ENCODE results near the gene NSMF.

Gene NSMF

GRCh38 chr9:137406876-137407589 is 52.1 kb downstream of the NSMF start:
- H3K36me3 ChIP-seq (ENCODE audit: control insufficient read depth in 4 of 4, insufficient read depth in 4 of 4, low read length in 3 of 4) = peaks cover 0 to 2% (median 0%) of the 10 kb centered on the region in 4 experiments
- peaks cover 0 to 39% (median 37%) of the 10 kb centered on the region in 4 experiments for H3K4me1 ChIP-seq (ENCODE audit: control extremely low read depth in 1 of 4, control insufficient read depth in 4 of 4, insufficient read depth in 4 of 4, low read length in 3 of 4)
- no peak overlapping the region for H3K27ac ChIP-seq (ENCODE audit: insufficient read depth in 1 of 2, low read depth in 1 of 2, low read length in 2 of 2, poor library complexity in 1 of 2, severe bottlenecking in 2 of 2)
- ChIA-PET CTCF (interaction anchor here (1.3 to 4.5 kb wide), 2 partner anchors 8 to 103 kb away, joined by 3 to 24 read pairs; partner anchors contain the start of gene NRARP), POLR2A (no interaction called here)
- H3K4me3 ChIP-seq (ENCODE audit: control insufficient read depth in 1 of 7, extremely low read depth in 1 of 7, insufficient read depth in 4 of 7, low read depth in 2 of 7, low read length in 6 of 7) = peak overlapping the region in 5 of 7 experiments; percentile 4 to 61 (median 48)
- H3K9me3 ChIP-seq (ENCODE audit: control extremely low read depth in 1 of 5, control insufficient read depth in 4 of 5, insufficient read depth in 2 of 5, low read depth in 1 of 5, low read length in 4 of 5) = peaks cover 0 to 6% (median 0%) of the 10 kb centered on the region in 5 experiments
- H3K27me3 ChIP-seq (replicated peaks in 2 of 5; ENCODE audit: control insufficient read depth in 4 of 5, insufficient read depth in 5 of 5, low read length in 4 of 5) = no peaks in the 10 kb centered on the region
- 3% methylated on average over 61 of the region's 63 CpGs for WGBS (ENCODE audit: insufficient coverage)
- peak; percentile 63 to 83 (median 80) for DNase-seq

- DNase-seq = no peak
- Histone ChIP-seq H3K9me3 (ENCODE audit: control extremely low read depth in 1 of 5, control insufficient read depth in 4 of 5, insufficient read depth in 2 of 5, low read depth in 1 of 5, low read length in 4 of 5) (peaks cover 0 to 12% (median 0%) of the 10 kb centered on the region in 5 experiments), H3K27me3 (replicated peaks in 2 of 5; ENCODE audit: control insufficient read depth in 4 of 5, insufficient read depth in 5 of 5, low read length in 4 of 5) (no peaks in the 10 kb centered on the region), H3K4me3 (ENCODE audit: control insufficient read depth in 1 of 7, extremely low read depth in 1 of 7, insufficient read depth in 4 of 7, low read depth in 2 of 7, low read length in 6 of 7) (no peak overlapping the region), H3K4me1 (ENCODE audit: control extremely low read depth in 1 of 4, control insufficient read depth in 4 of 4, insufficient read depth in 4 of 4, low read length in 3 of 4) (peaks cover 0 to 33% (median 30%) of the 10 kb centered on the region in 4 experiments), H3K36me3 (ENCODE audit: control insufficient read depth in 4 of 4, insufficient read depth in 4 of 4, low read length in 3 of 4) (peaks cover 0 to 2% (median 0%) of the 10 kb centered on the region in 4 experiments), H3K27ac (ENCODE audit: insufficient read depth in 1 of 2, low read depth in 1 of 2, low read length in 2 of 2, poor library complexity in 1 of 2, severe bottlenecking in 2 of 2) (no peak overlapping the region)
- CTCF ChIA-PET = interaction anchor here (1.0 to 2.8 kb wide), 4 partner anchors 9 to 119 kb away, joined by 3 to 9 read pairs (median 6); partner anchors contain the start of gene NRARP
- POLR2A ChIA-PET = no interaction called here
- 78% methylated on average over 16 of the region's 20 CpGs for WGBS (ENCODE audit: insufficient coverage)
Observed at GRCh38 chr9:137406085-137406760, 52.9 kb downstream of the NSMF start.

- peaks cover 0 to 27% (median 25%) of the 10 kb centered on the region in 4 experiments for H3K4me1 ChIP-seq (ENCODE audit: control extremely low read depth in 1 of 4, control insufficient read depth in 4 of 4, insufficient read depth in 4 of 4, low read length in 3 of 4)
- ChIA-PET POLR2A (no interaction called here), CTCF (interaction anchor here (1.0 to 2.8 kb wide), 4 partner anchors 10 to 119 kb away, joined by 3 to 9 read pairs (median 6); partner anchors contain the start of gene NRARP)
- 96% methylated on average over 7 of the region's 11 CpGs for WGBS (ENCODE audit: insufficient coverage)
- no peaks in the 10 kb centered on the region for H3K27me3 ChIP-seq (replicated peaks in 2 of 5; ENCODE audit: control insufficient read depth in 4 of 5, insufficient read depth in 5 of 5, low read length in 4 of 5)
- H3K36me3 ChIP-seq (ENCODE audit: control insufficient read depth in 4 of 4, insufficient read depth in 4 of 4, low read length in 3 of 4) = peaks cover 0 to 2% (median 0%) of the 10 kb centered on the region in 4 experiments
- no peak overlapping the region for H3K27ac ChIP-seq (ENCODE audit: insufficient read depth in 1 of 2, low read depth in 1 of 2, low read length in 2 of 2, poor library complexity in 1 of 2, severe bottlenecking in 2 of 2)
- peaks cover 0 to 12% (median 0%) of the 10 kb centered on the region in 5 experiments for H3K9me3 ChIP-seq (ENCODE audit: control extremely low read depth in 1 of 5, control insufficient read depth in 4 of 5, insufficient read depth in 2 of 5, low read depth in 1 of 5, low read length in 4 of 5)
- peak in 2 of 3 donors; percentile 63 to 68 for DNase-seq
- no peak overlapping the region for H3K4me3 ChIP-seq (ENCODE audit: control insufficient read depth in 1 of 7, extremely low read depth in 1 of 7, insufficient read depth in 4 of 7, low read depth in 2 of 7, low read length in 6 of 7)
Observed at GRCh38 chr9:137405677-137406081, 53.5 kb downstream of the NSMF start.

- Histone ChIP-seq H3K27me3 (replicated peaks in 2 of 5; ENCODE audit: control insufficient read depth in 4 of 5, insufficient read depth in 5 of 5, low read length in 4 of 5) (no peaks in the 10 kb centered on the region), H3K4me1 (ENCODE audit: control extremely low read depth in 1 of 4, control insufficient read depth in 4 of 4, insufficient read depth in 4 of 4, low read length in 3 of 4) (peaks cover 0 to 26% (median 23%) of the 10 kb centered on the region in 4 experiments), H3K9me3 (ENCODE audit: control extremely low read depth in 1 of 5, control insufficient read depth in 4 of 5, insufficient read depth in 2 of 5, low read depth in 1 of 5, low read length in 4 of 5) (peaks cover 0 to 12% (median 0%) of the 10 kb centered on the region in 5 experiments), H3K4me3 (ENCODE audit: control insufficient read depth in 1 of 7, extremely low read depth in 1 of 7, insufficient read depth in 4 of 7, low read depth in 2 of 7, low read length in 6 of 7) (no peak overlapping the region), H3K36me3 (ENCODE audit: control insufficient read depth in 4 of 4, insufficient read depth in 4 of 4, low read length in 3 of 4) (peaks cover 0 to 2% (median 0%) of the 10 kb centered on the region in 4 experiments), H3K27ac (ENCODE audit: insufficient read depth in 1 of 2, low read depth in 1 of 2, low read length in 2 of 2, poor library complexity in 1 of 2, severe bottlenecking in 2 of 2) (no peak overlapping the region)
- ChIA-PET CTCF (interaction anchor here (1.0 to 2.8 kb wide), 3 partner anchors 101 to 118 kb away, joined by 5 to 9 read pairs (median 6); partner anchors contain the start of gene NRARP), POLR2A (no interaction called here)
- DNase-seq = no peak
- 95% methylated on average over 13 of the region's 24 CpGs for WGBS (ENCODE audit: insufficient coverage)
Observed at GRCh38 chr9:137404961-137405567, 54.1 kb downstream of the NSMF start.

GRCh38 chr9:137403269-137403668 is 55.9 kb downstream of the NSMF start:
- Histone ChIP-seq H3K27ac (ENCODE audit: insufficient read depth in 1 of 2, low read depth in 1 of 2, low read length in 2 of 2, poor library complexity in 1 of 2, severe bottlenecking in 2 of 2) (no peak overlapping the region), H3K4me1 (ENCODE audit: control extremely low read depth in 1 of 4, control insufficient read depth in 4 of 4, insufficient read depth in 4 of 4, low read length in 3 of 4) (peaks cover 0 to 33% (median 28%) of the 10 kb centered on the region in 4 experiments), H3K36me3 (ENCODE audit: control insufficient read depth in 4 of 4, insufficient read depth in 4 of 4, low read length in 3 of 4) (peaks cover 0 to 2% (median 0%) of the 10 kb centered on the region in 4 experiments), H3K9me3 (ENCODE audit: control extremely low read depth in 1 of 5, control insufficient read depth in 4 of 5, insufficient read depth in 2 of 5, low read depth in 1 of 5, low read length in 4 of 5) (peaks cover 0 to 12% (median 0%) of the 10 kb centered on the region in 5 experiments), H3K4me3 (ENCODE audit: control insufficient read depth in 1 of 7, extremely low read depth in 1 of 7, insufficient read depth in 4 of 7, low read depth in 2 of 7, low read length in 6 of 7) (no peak overlapping the region), H3K27me3 (replicated peaks in 2 of 5; ENCODE audit: control insufficient read depth in 4 of 5, insufficient read depth in 5 of 5, low read length in 4 of 5) (no peaks in the 10 kb centered on the region)
- ChIA-PET CTCF (no interaction called here), POLR2A (no interaction called here)
- DNase-seq = no peak
- WGBS (ENCODE audit: insufficient coverage) = 98% methylated on average over 14 of the region's 15 CpGs

- WGBS (ENCODE audit: insufficient coverage) = 96% methylated on average over 8 of the region's 11 CpGs
Observed at GRCh38 chr9:137402746-137403145, 56.4 kb downstream of the NSMF start.

More at GRCh38 chr9:137402746-137403145, 56.4 kb downstream of the NSMF start:
- peak in 2 of 3 donors; percentile 49 to 63 for DNase-seq
- Histone ChIP-seq H3K27me3 (replicated peaks in 2 of 5; ENCODE audit: control insufficient read depth in 4 of 5, insufficient read depth in 5 of 5, low read length in 4 of 5) (no peaks in the 10 kb centered on the region), H3K27ac (ENCODE audit: insufficient read depth in 1 of 2, low read depth in 1 of 2, low read length in 2 of 2, poor library complexity in 1 of 2, severe bottlenecking in 2 of 2) (no peak overlapping the region), H3K4me3 (ENCODE audit: control insufficient read depth in 1 of 7, extremely low read depth in 1 of 7, insufficient read depth in 4 of 7, low read depth in 2 of 7, low read length in 6 of 7) (no peak overlapping the region), H3K36me3 (ENCODE audit: control insufficient read depth in 4 of 4, insufficient read depth in 4 of 4, low read length in 3 of 4) (peaks cover 0 to 2% (median under 1%) of the 10 kb centered on the region in 4 experiments), H3K9me3 (ENCODE audit: control extremely low read depth in 1 of 5, control insufficient read depth in 4 of 5, insufficient read depth in 2 of 5, low read depth in 1 of 5, low read length in 4 of 5) (peaks cover 0 to 12% (median 0%) of the 10 kb centered on the region in 5 experiments), H3K4me1 (ENCODE audit: control extremely low read depth in 1 of 4, control insufficient read depth in 4 of 4, insufficient read depth in 4 of 4, low read length in 3 of 4) (peaks cover 0 to 33% (median 28%) of the 10 kb centered on the region in 4 experiments)
- CTCF ChIA-PET = no interaction called here
- POLR2A ChIA-PET = no interaction called here

Data from common myeloid progenitor, CD34-positive (primary cell).